Ovary (tissue), 3 donors: ENCODE measurements around the gene PGBD4.

ENCODE experiments used
- POLR2A ChIP-seq: fragments of 450-650 bp; IDR thresholded peaks from one replicate; pipeline ENCODE4 v1.6.1; 2017; ENCODE audit warnings: antibody characterized with exemption, mild to moderate bottlenecking, moderate library complexity
- TF ChIP-seq, protein P1 (sequence below), 3 donors: fragments of 450-650 bp in 2 of 3; fragments of 200-600 bp in 1 of 3; IDR thresholded peaks; one replicate each; pipeline versions ENCODE4 v1.5.1 to v1.8.0; 2016 to 2022; ENCODE audit warnings: antibody characterized with exemption in 3 of 3, mild to moderate bottlenecking in 1 of 3
- donor health status: DM: no; HTN: no; CAD: no.

DNA sequence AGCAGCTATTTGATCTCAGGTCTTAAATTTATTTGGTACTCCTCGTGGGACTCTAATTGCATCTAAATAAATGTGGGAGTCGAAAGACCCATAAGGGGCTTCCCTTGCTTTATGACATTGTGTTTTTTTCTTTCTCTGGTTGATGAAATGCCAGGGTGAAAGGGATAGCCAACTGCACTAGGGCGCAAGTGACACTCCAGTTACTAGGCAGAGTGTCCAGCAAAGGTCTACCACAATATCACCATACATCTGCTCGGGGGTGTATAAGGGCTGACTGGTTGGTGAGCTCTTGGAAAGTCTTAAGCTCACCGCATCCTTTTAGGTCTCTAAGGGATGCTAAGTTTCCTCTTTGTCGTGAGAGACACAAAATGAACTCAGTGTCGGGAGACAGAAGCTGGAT, 54.0 kb downstream of the PGBD4 start:
- no peak for TF ChIP-seq POLR2A
- TF ChIP-seq, protein P1, sequence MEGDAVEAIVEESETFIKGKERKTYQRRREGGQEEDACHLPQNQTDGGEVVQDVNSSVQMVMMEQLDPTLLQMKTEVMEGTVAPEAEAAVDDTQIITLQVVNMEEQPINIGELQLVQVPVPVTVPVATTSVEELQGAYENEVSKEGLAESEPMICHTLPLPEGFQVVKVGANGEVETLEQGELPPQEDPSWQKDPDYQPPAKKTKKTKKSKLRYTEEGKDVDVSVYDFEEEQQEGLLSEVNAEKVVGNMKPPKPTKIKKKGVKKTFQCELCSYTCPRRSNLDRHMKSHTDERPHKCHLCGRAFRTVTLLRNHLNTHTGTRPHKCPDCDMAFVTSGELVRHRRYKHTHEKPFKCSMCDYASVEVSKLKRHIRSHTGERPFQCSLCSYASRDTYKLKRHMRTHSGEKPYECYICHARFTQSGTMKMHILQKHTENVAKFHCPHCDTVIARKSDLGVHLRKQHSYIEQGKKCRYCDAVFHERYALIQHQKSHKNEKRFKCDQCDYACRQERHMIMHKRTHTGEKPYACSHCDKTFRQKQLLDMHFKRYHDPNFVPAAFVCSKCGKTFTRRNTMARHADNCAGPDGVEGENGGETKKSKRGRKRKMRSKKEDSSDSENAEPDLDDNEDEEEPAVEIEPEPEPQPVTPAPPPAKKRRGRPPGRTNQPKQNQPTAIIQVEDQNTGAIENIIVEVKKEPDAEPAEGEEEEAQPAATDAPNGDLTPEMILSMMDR (IDR thresholded peaks at IDR 0.05), result no peak
